Stomach (tissue), 19 donors: ENCODE measurements around the gene TSPAN8. TPM values are rescaled to one million over a fixed set of nuclear protein-coding genes. Genes with fewer than 3 reads are reported as not detected.

Source experiments
- DNase-seq, 2 donors: peaks; one replicate each; pipeline versions ENCODE4 v3.0.0 to v3.0.0-alpha.2; 2013 to 2019
- H3K27ac ChIP-seq, 5 donors: fragments of 200-600 bp in 4 of 5; sonication (generic) in 4 of 5; one replicate each; pipeline ENCODE4 v1.5.1; 2013 to 2019; ENCODE audit warnings: mild to moderate bottlenecking in 1 of 5, moderate library complexity in 1 of 5
- H3K27me3 ChIP-seq, 3 donors: fragments of 200-600 bp; sonication (generic); one replicate each; pipeline ENCODE4 v1.5.1; 2017 to 2019; ENCODE audit warnings: mixed run types in 1 of 3
- H3K36me3 ChIP-seq, 4 donors: fragments of 200-600 bp; sonication (generic); 1 replicate in 3 of 4; 2 replicates in 1 of 4; pipeline ENCODE4 v1.5.1; 2016 to 2019
- H3K4me1 ChIP-seq, 4 donors: fragments of 200-600 bp; sonication (generic); one replicate each; pipeline ENCODE4 v1.5.1; 2016 to 2019
- H3K4me3 ChIP-seq, 4 donors: fragments of 200-600 bp; sonication (generic) in 3 of 4; one replicate each; pipeline ENCODE4 v1.5.1; 2016 to 2019; ENCODE audit warnings: mild to moderate bottlenecking in 1 of 4
- H3K9me3 ChIP-seq, 4 donors: fragments of 200-600 bp; sonication (generic); one replicate each; pipeline ENCODE4 v1.5.1; 2016 to 2019
- CTCF ChIP-seq, 7 experiments: fragments of 450-650 bp in 4 of 7; fragments of 200-600 bp in 3 of 7; sonication (generic) in 3 of 7; IDR thresholded peaks; one replicate each; pipeline ENCODE4 v1.5.1; 2016 to 2019; ENCODE audit warnings: antibody characterized with exemption in 7 of 7, control low read depth in 2 of 7, mild to moderate bottlenecking in 1 of 7
- EP300 ChIP-seq: sonication (generic); formaldehyde crosslinking; IDR thresholded peaks from one replicate; pipeline ENCODE4 v1.6.1; 2017; ENCODE audit warnings: antibody characterized with exemption
- POLR2A ChIP-seq, 4 donors: fragments of 450-650 bp; IDR thresholded peaks; one replicate each; pipeline ENCODE4 v1.6.1; 2016; ENCODE audit warnings: antibody characterized with exemption in 4 of 4, control low read depth in 2 of 4, mild to moderate bottlenecking in 1 of 4, moderate library complexity in 1 of 4
- POLR2AphosphoS5 ChIP-seq, 3 donors: sonication (generic); formaldehyde crosslinking; IDR thresholded peaks; one replicate each; pipeline ENCODE4 v1.6.1; 2016; ENCODE audit warnings: antibody characterized with exemption in 3 of 3
- WGBS, 5 donors: extraction: QIAGEN DNeasy Blood & Tissue Kit in 3 of 5; methylation state at CpG; one replicate each; pipeline versions ENCODE4 v1.1.5 to v1.1.7; 2013 to 2018; 5-methylcytosine and 5-hydroxymethylcytosine counted together
- intact Hi-C: fragments of 100-400 bp; cut with DNase I; formaldehyde crosslinking; loops from one replicate; pipeline ENCODE4 v1.15.1; 2023; ENCODE audit warnings: low total_unique reads
- long read RNA-seq, 10 donors: transcript quantifications; one replicate each; lab custom pipeline, GENCODE V29; 2026
- polyA plus RNA-seq, 3 donors: library from polyadenylated mRNA; stranded (reverse); fragments of 200-250 nt; gene quantifications; one replicate each; pipeline ENCODE4 v1.2.3, GENCODE V29; 2013
- total RNA-seq, 5 donors: library from RNA; depleted of rRNA; stranded (reverse); fragments of >200 nt; gene quantifications; one replicate each; pipeline versions ENCODE4 v1.1.0 to v1.2.3, GENCODE V29; 2014 to 2016
- donor health status: healthy with polysubstance abuse.
- donor health status: Bipolar disorder and iron deficiency.
- donor health status: healthy.

TSPAN8 gene
- total RNA-seq, result 100 to 1,000 TPM in 3 of 5 donors, 10 to 100 TPM in 2; 15.8 to 532 (median 122) TPM
- polyA plus RNA-seq, result 100 to 1,000 TPM; 122 to 508 (median 211) TPM
- long read RNA-seq, donor 1, transcript TSPAN8-201 (9 exons, 1,227 nt), result minor isoform, 31 of 137 reads
- long read RNA-seq, donor 1, transcript TSPAN8-203 (8 exons, 1,168 nt), result major isoform, 59 of 137 reads
- long read RNA-seq, donor 1, partial matches to known transcripts, result 47 of 137 reads
- long read RNA-seq, donor 1, other reads (novel, unspliced or antisense), result 0 of 137 reads
- long read RNA-seq, donor 2, transcript TSPAN8-201 (9 exons, 1,227 nt), result minor isoform, 44 of 290 reads
- long read RNA-seq, donor 2, transcript TSPAN8-203 (8 exons, 1,168 nt), result major isoform, 83 of 290 reads
- long read RNA-seq, donor 2, partial matches to known transcripts, result 159 of 290 reads
- long read RNA-seq, donor 2, other reads (novel, unspliced or antisense), result 0 of 290 reads
- long read RNA-seq, donor 3, transcript TSPAN8-201 (9 exons, 1,227 nt), result minor isoform, 23 of 211 reads
- long read RNA-seq, donor 3, transcript TSPAN8-203 (8 exons, 1,168 nt), result major isoform, 32 of 211 reads
- long read RNA-seq, donor 3, partial matches to known transcripts, result 156 of 211 reads
- long read RNA-seq, donor 3, other reads (novel, unspliced or antisense), result 0 of 211 reads
- long read RNA-seq, donor 4, transcript TSPAN8-203 (8 exons, 1,168 nt), result major isoform, 14 of 52 reads
- long read RNA-seq, donor 4, partial matches to known transcripts, result 34 of 52 reads
- long read RNA-seq, donor 4, other reads (novel, unspliced or antisense), result 0 of 52 reads
- long read RNA-seq, donor 5, transcript TSPAN8-203 (8 exons, 1,168 nt), result minor isoform, 21 of 100 reads
- long read RNA-seq, donor 5, transcript TSPAN8-201 (9 exons, 1,227 nt), result major isoform, 32 of 100 reads
- long read RNA-seq, donor 5, partial matches to known transcripts, result 46 of 100 reads
- long read RNA-seq, donor 5, other reads (novel, unspliced or antisense), result 0 of 100 reads
- long read RNA-seq, donor 6, transcript TSPAN8-203 (8 exons, 1,168 nt), result major isoform, 181 of 691 reads
- long read RNA-seq, donor 6, transcript TSPAN8-201 (9 exons, 1,227 nt), result minor isoform, 163 of 691 reads
- long read RNA-seq, donor 6, partial matches to known transcripts, result 343 of 691 reads
- long read RNA-seq, donor 6, other reads (novel, unspliced or antisense), result 0 of 691 reads
- long read RNA-seq, donor 7, transcript TSPAN8-201 (9 exons, 1,227 nt), result minor isoform, 84 of 1,073 reads
- long read RNA-seq, donor 7, transcript TSPAN8-203 (8 exons, 1,168 nt), result major isoform, 242 of 1,073 reads
- long read RNA-seq, donor 7, partial matches to known transcripts, result 746 of 1,073 reads
- long read RNA-seq, donor 7, other reads (novel, unspliced or antisense), result 0 of 1,073 reads
- long read RNA-seq, donor 8, transcript TSPAN8-203 (8 exons, 1,168 nt), result major isoform, 55 of 179 reads
- long read RNA-seq, donor 8, transcript TSPAN8-201 (9 exons, 1,227 nt), result minor isoform, 39 of 179 reads
- long read RNA-seq, donor 8, partial matches to known transcripts, result 85 of 179 reads
- long read RNA-seq, donor 8, other reads (novel, unspliced or antisense), result 0 of 179 reads
- long read RNA-seq, donor 9, transcript TSPAN8-201 (9 exons, 1,227 nt), result minor isoform, 38 of 434 reads
- long read RNA-seq, donor 9, transcript TSPAN8-203 (8 exons, 1,168 nt), result major isoform, 53 of 434 reads
- long read RNA-seq, donor 9, partial matches to known transcripts, result 342 of 434 reads
- long read RNA-seq, donor 9, other reads (novel, unspliced or antisense), result 0 of 434 reads
- long read RNA-seq, donor 10, transcript TSPAN8-201 (9 exons, 1,227 nt), result minor isoform, 29 of 266 reads
- long read RNA-seq, donor 10, transcript TSPAN8-203 (8 exons, 1,168 nt), result major isoform, 122 of 266 reads
- long read RNA-seq, donor 10, partial matches to known transcripts, result 114 of 266 reads
- long read RNA-seq, donor 10, other reads (novel, unspliced or antisense), result 0 of 266 reads

DNA sequence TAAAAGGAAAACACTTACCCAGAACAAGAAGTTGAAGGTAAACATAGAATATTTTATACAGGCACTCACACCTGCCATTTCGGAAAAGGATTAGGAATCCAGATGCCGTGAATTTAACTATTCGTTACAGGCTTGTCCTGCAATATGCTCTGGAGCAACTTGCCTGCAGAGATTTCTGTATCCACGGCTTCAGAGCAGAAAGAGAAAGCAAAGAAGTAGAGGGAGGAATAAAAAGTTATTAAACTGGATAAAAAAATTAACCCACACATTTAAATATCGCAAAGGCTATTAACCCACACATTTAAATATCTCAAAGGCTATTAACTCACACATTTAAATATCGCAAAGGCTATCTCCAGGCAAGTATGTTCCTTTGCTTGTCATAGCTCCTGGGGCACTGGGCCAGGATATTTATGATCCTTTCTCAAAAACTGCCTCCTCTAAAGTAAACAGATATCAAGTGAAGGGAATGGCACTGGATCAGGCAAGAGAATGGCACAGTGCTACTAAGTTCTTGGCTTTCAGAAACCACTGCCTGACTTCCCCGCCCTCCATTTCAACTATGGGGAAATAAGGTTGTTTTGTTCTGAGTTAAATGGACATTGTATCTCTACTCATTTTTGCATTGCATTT is at the start of gene TSPAN8:
TSPAN8 (minus strand) TSS at position 399 of the 633 bp plus-strand sequence; CDS start at position 78, 321 bp downstream.
- no peaks in the 10 kb centered on the region for H3K27me3 ChIP-seq
- peak within 1 kb of the TSS; percentile 28 to 40 (median 30) for H3K4me3 ChIP-seq
- intact Hi-C loops, result no loop called here
- no peak for TF ChIP-seq CTCF (IDR thresholded peaks at IDR 0.05)
- no peak for TF ChIP-seq POLR2A (IDR thresholded peaks at IDR 0.05)
- TF ChIP-seq POLR2AphosphoS5 (IDR thresholded peaks at IDR 0.05), result peak in 2 of 3 donors; percentile 43 to 48
- no peak for TF ChIP-seq EP300
- 21 to 38% (median 26%) methylated on average over 7 of the region's 7 CpGs for WGBS, 5 donors
- H3K36me3 ChIP-seq, result no peaks in the 10 kb centered on the region
- H3K27ac ChIP-seq, result peak within 1 kb of the TSS; percentile 54 to 87 (median 82)
- no peaks in the 10 kb centered on the region for H3K9me3 ChIP-seq
- peaks cover 20 to 42% (median 31%) of the 10 kb centered on the region in 4 donors for H3K4me1 ChIP-seq
- peak; percentile 63 to 66 for DNase-seq

DNA sequence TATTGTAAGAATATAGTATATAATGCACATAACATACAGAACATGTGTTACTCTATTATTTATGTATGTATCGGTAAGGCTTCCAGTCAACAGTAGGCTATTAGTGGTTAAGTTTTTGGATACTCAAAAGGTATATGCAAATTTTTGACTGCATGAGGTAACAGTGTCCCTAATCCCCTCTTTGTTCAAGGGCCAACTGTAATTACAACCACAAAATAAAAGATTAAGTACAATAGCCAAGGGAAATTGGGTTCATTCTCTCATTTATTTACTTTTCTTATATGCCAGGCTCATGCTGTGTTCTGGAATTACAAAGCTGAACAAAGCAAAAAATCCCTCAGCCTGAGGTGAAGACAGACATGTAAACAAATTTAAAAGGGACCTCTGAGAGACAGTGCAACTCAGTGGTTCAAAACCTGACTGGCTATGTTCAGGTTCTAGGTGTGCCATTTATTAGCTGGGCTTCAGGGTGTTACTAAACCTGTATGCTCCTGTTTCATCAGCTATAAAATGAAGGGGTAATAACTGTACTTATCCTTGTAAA is 43.4 kb upstream of the TSPAN8 start:
- no peak for DNase-seq
- H3K27ac ChIP-seq, result no peak overlapping the region
- no peak for TF ChIP-seq EP300
- TF ChIP-seq CTCF (IDR thresholded peaks at IDR 0.05), result no peak
- no peak for TF ChIP-seq POLR2AphosphoS5 (IDR thresholded peaks at IDR 0.05)
- no peak for TF ChIP-seq POLR2A (IDR thresholded peaks at IDR 0.05)
- intact Hi-C loops, result no loop called here
- WGBS, 5 donors, result 91 to 99% (median 93%) methylated on average over 1 of the region's 1 CpG
- peaks cover 0 to 6% (median 0%) of the 10 kb centered on the region in 4 donors for H3K9me3 ChIP-seq
- H3K4me1 ChIP-seq, result no peaks in the 10 kb centered on the region
- no peak overlapping the region for H3K4me3 ChIP-seq
- H3K36me3 ChIP-seq, result no peaks in the 10 kb centered on the region
- no peaks in the 10 kb centered on the region for H3K27me3 ChIP-seq

DNA sequence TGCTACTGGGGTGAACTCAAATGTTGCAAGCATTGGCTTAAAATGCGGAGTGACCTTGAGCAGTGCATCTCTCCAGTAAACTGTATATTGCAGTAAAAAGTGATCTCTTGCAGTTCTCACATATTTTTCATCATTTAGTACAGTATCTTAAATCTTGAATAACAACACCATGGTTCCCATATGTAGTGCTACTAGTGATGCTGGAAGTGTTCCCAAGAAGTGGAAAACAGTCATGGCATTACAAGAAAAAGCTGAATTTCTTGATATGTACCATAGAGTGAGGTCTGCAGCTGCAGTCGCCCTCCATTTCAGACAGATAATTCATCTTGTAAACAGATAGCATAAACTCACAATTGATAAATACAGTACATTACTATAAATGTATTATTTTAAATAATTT is 42.9 kb upstream of the TSPAN8 start:
- TF ChIP-seq POLR2AphosphoS5 (IDR thresholded peaks at IDR 0.05) (no peak), EP300 (no peak), POLR2A (IDR thresholded peaks at IDR 0.05) (no peak), CTCF (IDR thresholded peaks at IDR 0.05) (no peak)
- 87 to 92% (median 90%) methylated on average over 2 of the region's 2 CpGs for WGBS, 5 donors
- H3K4me1 ChIP-seq, result no peaks in the 10 kb centered on the region
- no peaks in the 10 kb centered on the region for H3K27me3 ChIP-seq
- H3K36me3 ChIP-seq, result no peaks in the 10 kb centered on the region
- intact Hi-C loops, result no loop called here
- no peak overlapping the region for H3K27ac ChIP-seq
- no peak overlapping the region for H3K4me3 ChIP-seq
- no peak for DNase-seq
- H3K9me3 ChIP-seq, result peaks cover 0 to 6% (median 0%) of the 10 kb centered on the region in 4 donors
